ENCODE results near the gene AKAP13.

GRCh38 chr15:85772668-85773067, 392.3 kb downstream of the AKAP13 start:
- TF ChIP-seq CTCF (IDR thresholded peaks at IDR 0.05) (no peak), POLR2A (IDR thresholded peaks at IDR 0.05) (no peak)

Measured in testis (tissue), 2 donors.